ENCODE results near the gene CTIF. TPM values are rescaled to one million over a fixed set of nuclear protein-coding genes. Genes with fewer than 3 reads are reported as not detected.

Gene CTIF
- total and polyA plus RNA-seq, 12 donors = 20.5 to 159 (median 57.0) TPM

DNA sequence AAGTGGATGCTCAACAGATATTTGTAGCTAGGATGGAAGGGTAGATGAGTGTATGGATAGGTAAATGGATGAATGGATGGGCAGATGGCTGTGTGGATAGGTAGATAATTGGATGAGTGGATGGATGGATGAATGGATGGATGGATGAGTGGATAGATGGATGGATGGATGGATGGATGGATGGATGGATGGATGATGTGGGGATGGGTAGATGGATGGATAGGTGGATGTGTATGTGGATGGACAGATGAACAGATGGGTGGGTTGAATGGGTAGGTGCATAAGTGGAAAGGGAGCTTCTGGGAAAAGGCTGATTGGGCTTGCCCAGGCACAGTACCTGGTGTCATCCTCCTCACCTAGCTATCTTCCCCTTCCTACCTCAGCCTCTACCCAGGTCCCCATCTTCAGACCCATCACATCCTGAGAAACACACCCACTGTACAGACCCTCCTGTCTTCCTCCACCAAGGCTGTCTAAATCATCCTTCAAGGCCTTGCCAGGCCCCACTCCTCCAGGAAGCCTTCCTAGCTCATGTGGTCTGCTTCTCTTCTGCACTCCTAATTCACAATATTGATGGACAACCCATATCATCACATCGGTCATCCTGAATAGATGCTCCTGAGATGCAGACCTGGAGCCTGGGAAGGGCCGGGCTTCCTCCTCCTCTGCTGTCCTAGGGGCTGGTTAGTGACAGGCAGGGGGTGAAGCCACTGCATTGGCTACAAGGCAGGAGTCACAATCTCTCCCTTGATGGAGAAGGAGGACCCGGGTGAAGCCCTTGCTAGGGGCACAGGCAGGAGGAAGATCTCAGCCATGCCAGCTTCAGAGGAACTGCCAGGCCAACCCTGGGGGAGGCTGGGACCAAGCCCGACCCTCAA is 362.6 kb downstream of the CTIF start:
- no peak overlapping the region for H3K4me3 ChIP-seq
- H3K36me3 ChIP-seq (replicated peaks in 1 of 2) = no peaks in the 10 kb centered on the region
- peak overlapping the region; percentile 21 to 84 (median 68) for H3K27ac ChIP-seq
- DNase-seq = no peak
- WGBS, 4 donors = 46 to 100% (median 67%) methylated on average over 1 to 4 of the region's 4 CpGs
- H3K4me1 ChIP-seq (replicated peaks in 1 of 2) = peaks cover 12 to 30% of the 10 kb centered on the region in 2 donors
- intact Hi-C loops (cut with DNase I) = no loop called here
- no peaks in the 10 kb centered on the region for H3K27me3 ChIP-seq
- TF ChIP-seq, protein P1, sequence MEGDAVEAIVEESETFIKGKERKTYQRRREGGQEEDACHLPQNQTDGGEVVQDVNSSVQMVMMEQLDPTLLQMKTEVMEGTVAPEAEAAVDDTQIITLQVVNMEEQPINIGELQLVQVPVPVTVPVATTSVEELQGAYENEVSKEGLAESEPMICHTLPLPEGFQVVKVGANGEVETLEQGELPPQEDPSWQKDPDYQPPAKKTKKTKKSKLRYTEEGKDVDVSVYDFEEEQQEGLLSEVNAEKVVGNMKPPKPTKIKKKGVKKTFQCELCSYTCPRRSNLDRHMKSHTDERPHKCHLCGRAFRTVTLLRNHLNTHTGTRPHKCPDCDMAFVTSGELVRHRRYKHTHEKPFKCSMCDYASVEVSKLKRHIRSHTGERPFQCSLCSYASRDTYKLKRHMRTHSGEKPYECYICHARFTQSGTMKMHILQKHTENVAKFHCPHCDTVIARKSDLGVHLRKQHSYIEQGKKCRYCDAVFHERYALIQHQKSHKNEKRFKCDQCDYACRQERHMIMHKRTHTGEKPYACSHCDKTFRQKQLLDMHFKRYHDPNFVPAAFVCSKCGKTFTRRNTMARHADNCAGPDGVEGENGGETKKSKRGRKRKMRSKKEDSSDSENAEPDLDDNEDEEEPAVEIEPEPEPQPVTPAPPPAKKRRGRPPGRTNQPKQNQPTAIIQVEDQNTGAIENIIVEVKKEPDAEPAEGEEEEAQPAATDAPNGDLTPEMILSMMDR (IDR thresholded peaks at IDR 0.05) = no peak
- TF ChIP-seq POLR2A (IDR thresholded peaks at IDR 0.05) = no peak
- no peaks in the 10 kb centered on the region for H3K9me3 ChIP-seq (replicated peaks in 1 of 3)

GRCh38 chr18:48902023-48902855 is 363.4 kb downstream of the CTIF start:
- Histone ChIP-seq H3K4me3 (no peak overlapping the region), H3K27me3 (no peaks in the 10 kb centered on the region), H3K36me3 (replicated peaks in 1 of 2) (no peaks in the 10 kb centered on the region), H3K4me1 (replicated peaks in 1 of 2) (peaks cover 12 to 30% of the 10 kb centered on the region in 2 donors), H3K9me3 (replicated peaks in 1 of 3) (no peaks in the 10 kb centered on the region), H3K27ac (peak overlapping the region; percentile 21 to 84 (median 68))
- intact Hi-C loops (cut with DNase I) = no loop called here
- DNase-seq = peak; percentile 91 to 97 (median 94)
- TF ChIP-seq, protein P1 (IDR thresholded peaks at IDR 0.05) = no peak
- no peak for TF ChIP-seq POLR2A (IDR thresholded peaks at IDR 0.05)
- 27 to 75% (median 41%) methylated on average over 3 to 27 of the region's 27 CpGs for WGBS, 4 donors

DNA sequence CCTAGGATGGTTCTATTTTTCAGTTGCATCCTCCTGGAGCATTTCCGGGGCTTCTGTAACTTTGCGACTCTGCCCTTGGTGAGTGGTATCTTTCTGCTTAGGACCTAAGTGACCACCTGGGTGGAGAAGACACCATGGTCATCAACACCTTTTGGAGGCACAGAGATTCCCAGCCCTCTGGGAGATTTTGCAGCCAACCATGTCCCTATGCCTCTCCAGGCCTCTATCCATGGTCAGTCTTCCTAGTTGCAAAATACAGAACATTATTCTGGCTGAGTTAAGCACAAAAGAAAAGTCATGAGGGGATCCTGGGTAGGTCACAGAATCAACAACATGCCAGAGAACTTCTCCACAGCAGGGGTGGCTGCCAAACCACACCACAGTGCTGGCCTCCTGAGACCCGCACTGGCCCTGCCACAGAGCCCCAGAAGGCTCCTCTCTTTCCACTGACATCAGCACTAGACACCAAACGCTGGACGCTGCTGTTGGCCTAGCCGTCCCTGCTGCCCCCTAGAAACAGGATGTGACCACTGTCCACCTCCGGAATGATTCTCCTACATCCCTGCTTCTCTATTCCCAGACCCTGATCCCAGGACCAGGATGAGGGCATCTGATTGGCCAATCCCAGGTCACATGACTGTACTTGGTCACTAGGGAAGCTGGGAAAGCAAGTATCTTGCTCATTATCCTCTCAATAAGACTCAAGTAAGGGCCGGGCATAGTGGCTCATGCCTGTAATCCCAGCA is 364.2 kb downstream of the CTIF start:
- no peaks in the 10 kb centered on the region for H3K27me3 ChIP-seq
- H3K27ac ChIP-seq = peak overlapping the region in 4 of 5 donors; percentile 68 to 84 (median 74)
- 62 to 83% (median 77%) methylated on average over 6 to 8 of the region's 8 CpGs for WGBS, 4 donors
- no peaks in the 10 kb centered on the region for H3K36me3 ChIP-seq (replicated peaks in 1 of 2)
- DNase-seq = peak in 6 of 7 donors; percentile 54 to 77 (median 66)
- H3K9me3 ChIP-seq (replicated peaks in 1 of 3) = no peaks in the 10 kb centered on the region
- H3K4me3 ChIP-seq = no peak overlapping the region
- intact Hi-C loops (cut with DNase I) = no loop called here
- H3K4me1 ChIP-seq (replicated peaks in 1 of 2) = peaks cover 12 to 30% of the 10 kb centered on the region in 2 donors
- TF ChIP-seq, protein P1 (IDR thresholded peaks at IDR 0.05) = no peak
- no peak for TF ChIP-seq POLR2A (IDR thresholded peaks at IDR 0.05)
